Left ventricle myocardium inferior (tissue), 1 donor: Measurements from ENCODE around the gene FGF22. TPM values are rescaled to one million over a fixed set of nuclear protein-coding genes. Genes with fewer than 3 reads are reported as not detected.

Experiments used
- DNase-seq: peaks from one replicate; pipeline ENCODE4 v3.0.0-alpha.2; 2020
- H3K27ac ChIP-seq: fragments of 200-600 bp; replicated peaks from 2 replicates; pipeline ENCODE4 v1.8.0; 2021
- H3K27me3 ChIP-seq: fragments of 200-600 bp; 2 replicates; pipeline ENCODE4 v1.8.0; 2021; ENCODE audit warnings: low read depth
- H3K36me3 ChIP-seq: fragments of 200-600 bp; 2 replicates; pipeline ENCODE4 v1.8.0; 2021
- H3K4me1 ChIP-seq: fragments of 200-600 bp; 2 replicates; pipeline ENCODE4 v1.8.0; 2021
- H3K4me3 ChIP-seq: fragments of 200-600 bp; 2 replicates; pipeline ENCODE4 v1.8.0; 2021; ENCODE audit warnings: mild to moderate bottlenecking, moderate library complexity
- H3K9me3 ChIP-seq: fragments of 200-600 bp; replicated peaks from 2 replicates; pipeline ENCODE4 v1.8.0; 2021
- intact Hi-C: fragments of 100-400 bp; cut with micrococcal nuclease; formaldehyde crosslinking; loops from one replicate; pipeline ENCODE4 v1.11.0; 2022
- total RNA-seq: library from RNA; stranded (reverse); fragmentation: NEBNext Ultra II Directional; extraction: Animal tissue kit (Norgen Biotek cat#: 25700); gene quantifications from one replicate; pipeline ENCODE4 v1.2.1, GENCODE V29; 2021
- TF ChIP-seq, protein P1 (sequence below): fragments of 200-600 bp; IDR thresholded peaks from 2 replicates; pipeline ENCODE4 v1.8.0; 2021; ENCODE audit warnings: antibody characterized with exemption, mild to moderate bottlenecking, borderline replicate concordance
- donor health status: DM: no; HTN: yes; CAD: no; lungs with severe emphysema.

Gene FGF22
- total RNA-seq, 1 donor from 2014 or later: not detected

DNA sequence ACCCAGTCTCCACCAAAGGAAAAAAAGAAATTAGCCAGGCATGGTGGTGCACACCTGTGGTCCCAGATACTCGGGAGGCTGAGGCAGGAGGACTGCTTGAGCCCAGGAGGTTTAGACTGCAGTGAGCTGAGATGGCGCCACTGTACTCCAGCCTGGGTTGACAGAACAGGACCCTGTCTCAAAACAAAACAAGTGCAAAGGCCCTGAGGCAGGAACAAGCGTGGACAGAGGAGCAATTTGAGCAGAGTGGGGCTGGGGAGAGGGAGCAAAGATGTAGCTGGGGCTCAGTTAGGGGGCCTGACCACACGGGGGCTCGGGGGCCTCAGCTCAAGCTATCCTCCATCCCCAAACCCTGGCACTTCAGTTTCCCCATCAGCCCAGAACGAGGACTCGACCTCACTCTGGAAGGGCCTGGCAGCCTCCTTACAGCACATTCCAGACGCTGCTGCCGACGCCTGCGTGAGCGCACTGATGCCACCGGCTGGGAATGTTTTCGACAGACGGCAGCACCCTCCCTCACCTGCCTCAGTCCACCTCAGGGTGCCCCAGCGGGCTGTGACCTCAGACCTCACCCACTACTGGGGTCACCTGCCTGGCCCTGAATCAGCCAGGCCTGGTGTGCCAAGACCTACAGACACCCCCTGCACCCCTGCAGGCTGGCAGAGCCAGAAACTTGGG lies 4.6 kb upstream of the FGF22 start:
- intact Hi-C loops: no loop called here
- no peaks in the 10 kb centered on the region for H3K27me3 ChIP-seq
- H3K4me3 ChIP-seq: no peak overlapping the region
- TF ChIP-seq, protein P1, sequence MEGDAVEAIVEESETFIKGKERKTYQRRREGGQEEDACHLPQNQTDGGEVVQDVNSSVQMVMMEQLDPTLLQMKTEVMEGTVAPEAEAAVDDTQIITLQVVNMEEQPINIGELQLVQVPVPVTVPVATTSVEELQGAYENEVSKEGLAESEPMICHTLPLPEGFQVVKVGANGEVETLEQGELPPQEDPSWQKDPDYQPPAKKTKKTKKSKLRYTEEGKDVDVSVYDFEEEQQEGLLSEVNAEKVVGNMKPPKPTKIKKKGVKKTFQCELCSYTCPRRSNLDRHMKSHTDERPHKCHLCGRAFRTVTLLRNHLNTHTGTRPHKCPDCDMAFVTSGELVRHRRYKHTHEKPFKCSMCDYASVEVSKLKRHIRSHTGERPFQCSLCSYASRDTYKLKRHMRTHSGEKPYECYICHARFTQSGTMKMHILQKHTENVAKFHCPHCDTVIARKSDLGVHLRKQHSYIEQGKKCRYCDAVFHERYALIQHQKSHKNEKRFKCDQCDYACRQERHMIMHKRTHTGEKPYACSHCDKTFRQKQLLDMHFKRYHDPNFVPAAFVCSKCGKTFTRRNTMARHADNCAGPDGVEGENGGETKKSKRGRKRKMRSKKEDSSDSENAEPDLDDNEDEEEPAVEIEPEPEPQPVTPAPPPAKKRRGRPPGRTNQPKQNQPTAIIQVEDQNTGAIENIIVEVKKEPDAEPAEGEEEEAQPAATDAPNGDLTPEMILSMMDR: no peak
- H3K36me3 ChIP-seq: peaks cover 6% of the 10 kb centered on the region
- no peaks in the 10 kb centered on the region for H3K9me3 ChIP-seq
- no peak overlapping the region for H3K27ac ChIP-seq
- DNase-seq: no peak
- peaks cover 50% of the 10 kb centered on the region for H3K4me1 ChIP-seq

DNA sequence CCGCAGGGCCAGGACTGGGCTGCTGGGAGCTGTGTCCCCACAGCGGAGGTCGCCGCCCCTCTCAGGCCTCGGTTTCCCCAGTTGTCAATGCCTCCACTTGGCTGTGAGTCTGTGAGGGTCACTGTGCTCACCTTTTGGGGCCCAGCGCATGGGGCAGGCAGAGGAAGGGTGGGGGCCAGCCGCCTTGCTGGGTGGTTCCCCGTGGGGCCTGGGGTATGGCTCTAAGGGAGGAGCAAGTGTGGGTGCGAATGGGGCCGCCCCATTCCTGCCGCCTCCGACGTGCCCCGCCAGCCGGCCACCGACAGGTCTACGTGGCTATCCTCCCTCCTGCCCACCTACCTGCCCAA lies 800 bp upstream of the FGF22 start:
- no peak for DNase-seq
- intact Hi-C loops: no loop called here
- Histone ChIP-seq H3K4me1 (peaks cover 23% of the 10 kb centered on the region), H3K36me3 (no peaks in the 10 kb centered on the region), H3K9me3 (no peaks in the 10 kb centered on the region), H3K27me3 (no peaks in the 10 kb centered on the region), H3K27ac (no peak overlapping the region), H3K4me3 (peak overlapping the region; percentile 64)
- TF ChIP-seq, protein P1: no peak

DNA sequence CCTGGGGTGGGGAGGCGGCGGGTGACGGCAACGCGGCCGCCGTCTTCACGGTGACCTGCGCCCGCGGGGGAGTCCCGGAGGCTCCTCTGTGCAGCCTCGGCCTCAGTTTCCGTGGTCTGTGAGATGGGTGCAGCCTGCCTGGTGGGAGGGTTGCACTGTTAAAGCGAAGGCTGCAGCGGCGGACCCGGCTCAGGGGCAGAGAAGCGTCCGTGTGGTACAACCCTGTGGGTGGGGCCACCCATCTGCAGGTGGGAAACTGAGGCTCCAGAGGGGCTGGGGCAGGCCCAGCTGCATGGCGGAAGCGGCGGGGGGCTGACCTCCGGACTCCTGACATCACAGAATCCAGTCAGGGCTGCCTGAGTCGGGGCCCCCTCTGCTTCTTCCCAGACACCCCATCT lies 481 bp downstream of the FGF22 start:
- DNase-seq: no peak
- intact Hi-C loops: no loop called here
- Histone ChIP-seq H3K4me3 (peak overlapping the region; percentile 64), H3K27ac (peak overlapping the region; percentile 36), H3K9me3 (no peaks in the 10 kb centered on the region), H3K4me1 (peaks cover 15% of the 10 kb centered on the region), H3K36me3 (no peaks in the 10 kb centered on the region), H3K27me3 (no peaks in the 10 kb centered on the region)
- TF ChIP-seq, protein P1: no peak

DNA sequence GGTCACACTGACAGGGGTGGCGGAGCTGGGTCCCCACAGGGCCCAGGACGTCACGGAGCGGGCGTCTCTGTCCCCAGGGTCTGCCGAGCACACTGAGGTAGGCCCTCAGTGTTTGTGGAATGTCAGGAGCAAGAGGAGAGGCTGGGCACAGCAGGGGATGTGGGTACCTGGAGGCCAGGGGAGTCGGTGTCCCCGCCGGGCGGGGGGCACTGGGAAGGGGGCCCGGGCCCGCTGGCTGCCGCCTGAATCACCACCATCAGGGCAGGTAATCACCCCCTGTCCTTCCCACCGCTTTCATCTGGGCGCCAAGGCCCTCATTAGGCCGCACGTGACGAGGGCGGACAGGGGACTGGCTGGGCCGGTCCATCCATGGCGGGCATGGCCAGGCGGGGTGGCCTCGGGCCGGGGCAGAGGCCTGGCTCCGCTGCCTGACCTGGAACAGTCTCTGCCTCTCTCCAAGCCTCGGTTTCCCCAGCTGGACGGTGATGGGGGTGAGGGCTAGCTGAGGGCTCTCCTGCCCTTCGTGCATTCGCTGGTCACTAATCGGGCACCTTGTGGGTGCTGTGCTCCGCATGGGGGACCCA lies 1.0 kb downstream of the FGF22 start:
- Histone ChIP-seq H3K4me1 (peaks cover 15% of the 10 kb centered on the region), H3K4me3 (no peak overlapping the region), H3K9me3 (no peaks in the 10 kb centered on the region), H3K27ac (no peak overlapping the region), H3K27me3 (no peaks in the 10 kb centered on the region), H3K36me3 (peaks cover 3% of the 10 kb centered on the region)
- DNase-seq: no peak
- TF ChIP-seq, protein P1: no peak
- intact Hi-C loops: no loop called here

DNA sequence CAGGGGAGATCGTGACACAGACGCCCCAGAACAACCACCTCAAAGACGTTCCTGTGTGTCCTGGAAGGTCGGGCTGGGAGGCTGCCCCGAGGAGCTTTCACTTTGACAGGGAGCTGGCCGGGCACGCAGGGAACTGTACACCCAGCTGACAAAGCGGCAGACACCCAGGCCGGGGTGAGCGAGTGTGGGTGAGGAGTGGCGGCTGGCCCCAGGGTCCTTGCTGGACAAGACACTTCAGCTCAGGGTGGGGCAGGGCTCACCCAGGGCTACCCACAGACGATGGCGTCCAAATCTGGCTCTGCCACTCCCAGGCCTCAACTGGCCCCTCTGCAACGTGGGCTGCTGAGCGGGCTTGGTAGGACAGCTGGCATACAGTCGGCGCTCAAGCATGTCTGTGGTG lies 2.0 kb downstream of the FGF22 start:
- H3K27ac ChIP-seq: no peak overlapping the region
- no peaks in the 10 kb centered on the region for H3K9me3 ChIP-seq
- H3K4me3 ChIP-seq: no peak overlapping the region
- no peaks in the 10 kb centered on the region for H3K27me3 ChIP-seq
- no peak for DNase-seq
- peaks cover 12% of the 10 kb centered on the region for H3K36me3 ChIP-seq
- intact Hi-C loops: no loop called here
- peaks cover 15% of the 10 kb centered on the region for H3K4me1 ChIP-seq
- TF ChIP-seq, protein P1: no peak
